ENCODE measurements around the gene ZNF567.
A peak's percentile ranks its signal among the peaks of the same experiment; 100 is the strongest.
"Not testable (repeated sequence)": the region's sequence is repeated elsewhere in the genome, so short reads cannot be mapped to it uniquely, and the experiment has no call there.

The ZNF567 gene

DNA sequence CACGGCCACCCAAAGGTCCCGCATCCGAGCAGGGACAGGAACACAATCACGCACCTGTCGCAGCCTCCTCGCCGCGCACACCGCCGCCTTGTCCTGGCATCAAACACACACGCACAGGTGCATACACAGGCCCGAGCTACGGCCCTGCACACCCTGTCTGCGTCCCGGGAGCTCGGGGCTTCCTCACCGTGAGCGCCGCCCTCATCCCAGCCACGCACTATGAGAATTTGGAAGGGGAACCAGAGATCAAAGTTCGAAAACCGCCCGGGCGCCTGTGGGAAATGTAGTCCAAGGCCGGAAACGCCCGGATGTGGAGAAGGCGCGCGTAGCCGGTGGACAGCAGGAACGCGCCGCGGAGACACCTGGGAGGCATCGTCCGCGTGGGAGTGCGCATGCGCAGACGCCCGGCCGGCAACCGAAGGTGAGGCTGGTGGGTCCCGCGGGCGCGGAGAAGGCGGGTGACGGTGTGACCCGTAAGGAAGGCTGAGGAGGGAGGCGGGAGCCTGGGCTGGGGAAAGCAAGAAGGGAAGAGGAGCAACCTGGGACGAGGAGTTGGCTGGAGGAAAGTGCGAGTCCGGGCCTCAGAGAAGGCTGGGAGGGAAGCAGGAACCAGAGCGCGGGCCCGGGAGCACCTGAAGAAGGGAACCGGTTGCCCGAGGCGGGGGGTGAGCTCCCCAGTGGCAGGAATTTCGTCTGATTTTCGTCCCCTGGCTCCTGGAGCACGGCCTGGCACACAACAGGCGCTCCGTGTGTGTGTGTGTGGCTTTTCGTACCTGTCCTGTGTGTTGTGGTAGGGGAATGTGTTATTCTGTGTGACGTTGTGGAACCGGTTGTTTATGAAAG lies at the start of gene ZNF567:
ZNF567 (plus strand) TSS at position 399 of the 843 bp plus-strand sequence. CDS start 7,256 bp downstream, outside the sequence.
- peak; percentile 97 for DNase-seq

- no peak for DNase-seq
Measured at GRCh38 chr19:36638862-36639510, 48.4 kb upstream of the ZNF567 start.

DNA sequence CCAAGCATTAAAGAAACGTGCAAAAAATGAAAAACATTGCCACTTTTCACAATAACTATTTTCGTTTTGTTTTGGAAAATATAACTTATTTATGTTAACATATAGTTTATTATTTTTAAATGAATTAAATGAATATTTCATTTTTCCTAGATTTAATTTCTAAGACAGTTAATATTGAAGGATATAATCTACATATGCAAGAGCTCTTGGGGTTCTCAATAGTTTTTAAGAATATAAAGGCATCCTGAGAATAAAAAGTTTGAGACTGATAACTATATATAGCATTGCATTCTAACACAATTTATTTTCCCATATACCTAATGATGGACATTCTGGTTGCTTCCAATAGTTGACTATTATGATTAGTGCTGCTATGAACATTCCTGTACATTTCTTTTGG lies 40.7 kb upstream of the ZNF567 start:
- no peak for DNase-seq

DNA sequence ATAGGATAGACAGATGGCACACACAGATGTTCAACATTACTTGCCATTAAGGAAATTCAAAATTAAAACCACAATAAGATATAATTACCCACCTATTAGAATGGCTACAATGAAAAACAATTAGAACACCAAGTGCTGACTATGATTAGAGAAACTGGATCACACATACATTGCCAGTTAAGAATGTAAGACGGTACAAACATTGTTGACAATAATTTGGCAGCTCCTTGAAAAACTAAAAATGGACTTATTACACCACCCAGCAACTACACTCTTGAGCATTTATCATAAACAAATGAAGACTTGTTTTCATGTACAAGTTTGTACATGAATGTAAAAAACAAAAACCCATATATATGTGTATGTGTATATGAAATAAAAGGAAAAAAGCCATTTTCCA lies 34.5 kb upstream of the ZNF567 start:
- no peak for DNase-seq

DNA sequence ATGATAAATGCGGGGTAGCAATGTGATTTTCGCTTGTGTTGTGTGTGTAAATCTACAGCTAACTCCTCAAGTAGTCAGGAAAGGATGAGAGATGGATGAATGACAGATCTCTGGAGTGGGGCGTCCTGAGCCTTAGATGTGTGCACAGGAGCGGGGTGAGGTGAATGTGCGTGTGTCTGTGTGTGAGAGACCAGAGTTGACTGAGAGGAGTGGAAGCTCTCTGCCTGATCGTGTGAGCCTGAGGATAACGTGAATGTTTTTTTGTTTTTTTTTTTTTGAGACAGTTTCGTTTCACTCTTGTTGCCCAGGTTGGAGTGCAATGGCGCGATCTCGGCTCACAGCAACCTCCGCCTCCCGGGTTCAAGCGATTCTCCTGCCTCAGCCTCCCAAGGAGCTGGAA lies 21.6 kb upstream of the ZNF567 start:
- no peak for DNase-seq

GRCh38 chr19:36668646-36669045 lies 18.8 kb upstream of the ZNF567 start:
- no peak for DNase-seq

DNA sequence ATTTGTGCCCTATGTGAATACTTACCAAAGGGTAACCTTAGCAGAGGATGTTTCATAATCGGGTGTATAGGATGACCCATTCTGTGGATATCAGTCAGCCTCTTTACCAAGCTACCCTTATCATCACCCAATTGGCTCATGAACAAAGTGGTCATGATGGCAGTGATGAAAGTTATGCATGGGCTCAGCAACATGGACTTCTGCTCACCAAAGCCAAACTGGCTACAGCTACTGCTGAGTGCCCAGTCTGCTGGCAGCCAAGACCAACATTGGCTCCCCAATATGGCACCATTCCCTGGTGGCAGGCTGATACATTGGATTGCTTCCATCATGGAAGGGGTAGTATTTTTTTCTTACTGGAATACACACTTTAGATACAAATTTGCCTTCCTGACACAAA lies 15.0 kb upstream of the ZNF567 start:
- no peak for DNase-seq

GRCh38 chr19:36674201-36674600 lies 13.2 kb upstream of the ZNF567 start:
- DNase-seq, result no peak

DNA sequence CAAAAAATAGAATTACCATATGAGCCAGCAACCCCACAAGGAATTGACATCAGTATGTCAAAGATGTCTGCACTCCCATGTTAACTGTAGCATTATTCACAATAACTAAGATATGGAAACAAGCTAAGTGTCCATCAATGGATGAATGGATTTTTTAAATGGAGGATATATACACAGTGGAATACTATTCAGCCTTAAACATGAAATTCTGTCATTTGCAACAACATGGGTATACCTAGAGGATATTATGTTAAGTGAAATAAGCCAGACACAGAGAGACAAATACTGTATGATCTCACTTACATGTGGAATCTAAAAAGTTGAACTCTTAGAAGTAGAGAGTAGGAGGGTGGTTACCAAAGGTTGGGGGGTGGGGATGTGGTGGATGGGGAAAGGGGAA lies 8.0 kb upstream of the ZNF567 start:
- no peak for DNase-seq

DNA sequence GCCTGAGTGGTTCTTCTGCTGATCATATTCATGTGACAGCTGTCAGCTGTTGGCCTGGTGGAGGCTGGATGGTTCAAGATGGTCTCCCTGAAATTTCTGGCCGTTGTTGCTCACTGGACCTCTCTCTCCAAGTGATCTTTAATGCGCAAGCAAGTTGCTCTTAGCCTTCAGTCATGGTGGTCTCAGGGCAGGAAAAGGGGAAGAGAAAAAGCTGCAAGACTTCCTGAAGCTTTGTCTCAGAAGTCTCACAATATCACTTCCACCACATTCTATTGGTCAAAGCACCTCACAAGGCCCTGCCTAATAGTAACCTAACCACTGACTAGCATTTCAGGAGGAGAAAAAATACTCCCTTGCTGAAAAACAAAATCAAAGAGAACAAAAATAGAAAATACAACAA lies 1.6 kb upstream of the ZNF567 start:
- DNase-seq, result no peak

GRCh38 chr19:36686365-36687213 lies 823 bp upstream of the ZNF567 start:
- no peak for DNase-seq

- DNase-seq, result no peak
Measured at GRCh38 chr19:36688058-36688457, 646 bp downstream of the ZNF567 start.

GRCh38 chr19:36707134-36707533 lies 19.7 kb downstream of the ZNF567 start:
- no peak for DNase-seq

DNA sequence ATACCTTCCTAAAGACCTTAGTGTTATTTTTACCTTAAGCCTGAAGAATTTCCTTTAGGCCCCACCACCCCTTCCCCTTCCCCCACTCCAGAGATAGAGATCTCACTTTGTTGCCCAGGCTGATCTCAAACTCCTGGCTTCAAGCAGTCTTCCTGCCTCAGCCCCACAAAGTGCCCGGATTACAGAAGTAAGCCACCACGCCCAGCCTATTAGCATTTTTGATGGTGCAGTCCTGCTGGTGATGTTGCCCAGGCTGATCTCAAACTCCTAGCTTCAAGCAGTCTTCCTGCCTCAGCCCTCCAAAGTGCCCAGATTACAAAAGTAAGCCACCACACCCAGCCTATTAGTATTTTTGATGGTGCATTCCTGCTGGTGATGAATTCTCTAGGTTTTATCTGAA lies 22.0 kb downstream of the ZNF567 start:
- DNase-seq, result no peak

GRCh38 chr19:36719687-36720556 lies 32.5 kb downstream of the ZNF567 start:
- no peak for DNase-seq

- DNase-seq, result not testable (repeated sequence)
Measured at GRCh38 chr19:36736166-36736565, 48.8 kb downstream of the ZNF567 start.

GRCh38 chr19:36745870-36746269 lies 58.5 kb downstream of the ZNF567 start:
- DNase-seq, result no peak

DNA sequence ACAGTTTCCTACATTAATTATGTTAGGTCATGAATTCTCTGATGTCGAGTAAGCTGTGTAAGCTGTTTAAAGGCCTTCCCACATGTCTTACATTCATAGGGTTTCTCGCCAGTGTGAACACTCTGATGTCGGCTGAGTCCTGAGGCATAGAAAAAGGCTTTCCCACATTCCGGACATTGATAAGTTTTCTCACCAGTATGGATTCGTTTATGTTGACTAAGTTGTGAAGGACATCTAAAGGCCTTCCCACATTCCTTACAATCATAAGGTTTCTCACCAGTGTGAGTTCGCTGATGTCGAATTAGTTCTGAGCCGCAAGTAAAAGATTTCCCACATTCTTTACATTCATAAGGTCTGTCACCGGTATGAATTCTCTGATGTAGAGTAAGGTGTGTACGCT lies 60.3 kb downstream of the ZNF567 start:
- no peak for DNase-seq

DNA sequence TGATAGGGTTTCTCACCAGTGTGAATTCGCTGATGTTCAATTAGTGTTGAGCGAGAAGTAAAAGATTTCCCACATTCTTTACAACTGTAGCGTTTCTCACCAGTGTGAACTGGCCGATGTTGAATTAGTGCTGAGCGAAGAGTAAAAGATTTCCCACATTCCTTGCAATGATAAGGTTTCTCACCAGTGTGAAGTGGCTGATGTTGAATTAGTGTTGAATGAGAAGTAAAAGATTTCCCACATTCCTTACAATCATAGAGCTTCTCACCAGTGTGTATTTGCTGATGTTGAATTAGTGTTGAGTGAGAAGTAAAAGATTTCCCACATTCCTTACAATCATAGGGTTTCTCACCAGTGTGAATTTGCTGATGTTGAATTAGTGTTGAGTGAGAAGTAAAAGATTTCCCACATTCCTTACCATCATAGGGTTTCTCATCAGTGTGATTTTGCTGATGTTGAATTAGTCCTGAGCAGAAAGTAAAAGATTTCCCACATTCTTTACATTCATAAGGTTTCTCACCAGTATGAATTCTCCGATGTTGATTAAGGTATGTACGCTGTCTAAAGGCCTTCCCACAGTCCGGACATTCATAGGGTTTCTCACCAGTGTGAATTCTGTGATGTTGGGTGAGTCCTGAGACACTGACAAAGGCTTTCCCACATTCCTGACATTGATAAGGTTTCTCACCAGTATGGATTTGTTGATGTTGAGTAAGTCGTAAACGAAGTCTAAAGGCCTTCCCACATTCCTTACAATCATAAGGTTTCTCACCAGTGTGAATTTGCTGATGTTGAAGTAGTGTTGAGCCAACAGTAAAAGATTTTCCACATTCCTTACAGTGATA lies 61.2 kb downstream of the ZNF567 start:
- DNase-seq, result no peak

DNA sequence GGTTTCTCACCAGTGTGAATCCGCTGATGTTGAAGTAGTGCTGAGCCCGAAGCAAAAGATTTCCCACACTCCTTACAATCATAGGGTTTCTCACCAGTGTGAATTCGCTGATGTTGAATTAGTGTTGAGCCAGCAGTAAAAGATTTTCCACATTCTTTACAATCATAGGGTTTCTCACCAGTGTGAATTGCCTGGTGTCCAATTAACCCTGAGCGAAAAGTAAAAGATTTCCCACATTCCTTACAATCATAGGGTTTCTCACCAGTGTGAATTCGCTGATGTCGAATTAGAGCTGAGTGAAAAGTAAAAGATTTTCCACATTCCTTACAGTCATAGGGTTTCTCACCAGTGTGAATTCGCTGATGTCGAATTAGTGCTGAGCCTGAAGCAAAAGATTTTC lies 62.2 kb downstream of the ZNF567 start:
- not testable (repeated sequence) for DNase-seq

- no peak for DNase-seq
Measured at GRCh38 chr19:36750066-36750691, 62.8 kb downstream of the ZNF567 start.
